ENCODE results near the gene RNASEH2A. TPM values are rescaled to one million over a fixed set of nuclear protein-coding genes. Genes with fewer than 3 reads are reported as not detected.
A peak's percentile ranks its signal among the peaks of the same experiment; 100 is the strongest.

Gene RNASEH2A
- total RNA-seq, 2 donors from 2014 or later = 8.8 to 44.8 TPM

GRCh38 chr19:12778017-12778904, 28.1 kb upstream of the RNASEH2A start:
- H3K9ac ChIP-seq (ENCODE audit: low read depth in 2 of 2, low read length in 2 of 2) = peak overlapping the region; percentile 84 to 93
- H3K4me3 ChIP-seq = peak overlapping the region; percentile 60
- peak; percentile 74 for DNase-seq
- H3K27me3 ChIP-seq = no peaks in the 10 kb centered on the region
- peaks cover 9% of the 10 kb centered on the region for H3K4me1 ChIP-seq
- peak overlapping the region; percentile 91 for H3K27ac ChIP-seq
- intact Hi-C loops (cut with DNase I) = no loop called here
- TF ChIP-seq, protein P1, sequence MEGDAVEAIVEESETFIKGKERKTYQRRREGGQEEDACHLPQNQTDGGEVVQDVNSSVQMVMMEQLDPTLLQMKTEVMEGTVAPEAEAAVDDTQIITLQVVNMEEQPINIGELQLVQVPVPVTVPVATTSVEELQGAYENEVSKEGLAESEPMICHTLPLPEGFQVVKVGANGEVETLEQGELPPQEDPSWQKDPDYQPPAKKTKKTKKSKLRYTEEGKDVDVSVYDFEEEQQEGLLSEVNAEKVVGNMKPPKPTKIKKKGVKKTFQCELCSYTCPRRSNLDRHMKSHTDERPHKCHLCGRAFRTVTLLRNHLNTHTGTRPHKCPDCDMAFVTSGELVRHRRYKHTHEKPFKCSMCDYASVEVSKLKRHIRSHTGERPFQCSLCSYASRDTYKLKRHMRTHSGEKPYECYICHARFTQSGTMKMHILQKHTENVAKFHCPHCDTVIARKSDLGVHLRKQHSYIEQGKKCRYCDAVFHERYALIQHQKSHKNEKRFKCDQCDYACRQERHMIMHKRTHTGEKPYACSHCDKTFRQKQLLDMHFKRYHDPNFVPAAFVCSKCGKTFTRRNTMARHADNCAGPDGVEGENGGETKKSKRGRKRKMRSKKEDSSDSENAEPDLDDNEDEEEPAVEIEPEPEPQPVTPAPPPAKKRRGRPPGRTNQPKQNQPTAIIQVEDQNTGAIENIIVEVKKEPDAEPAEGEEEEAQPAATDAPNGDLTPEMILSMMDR (IDR thresholded peaks at IDR 0.05) = no peak
- H3K9me3 ChIP-seq = no peaks in the 10 kb centered on the region
- no peaks in the 10 kb centered on the region for H3K36me3 ChIP-seq

DNA sequence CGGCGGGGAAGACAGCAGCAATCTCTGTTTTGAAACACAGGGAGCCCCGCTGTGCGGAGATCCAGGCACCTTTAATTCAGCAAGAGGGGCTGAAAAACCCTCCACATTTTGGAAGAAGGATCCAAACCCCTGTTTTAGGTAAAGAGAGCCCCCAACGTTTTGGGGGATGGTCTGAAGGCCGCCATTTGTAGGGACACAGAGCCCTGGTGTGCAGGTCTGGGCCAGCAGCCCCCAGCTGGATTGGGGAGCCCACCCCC, 27.6 kb upstream of the RNASEH2A start:
- intact Hi-C loops (cut with DNase I) = no loop called here
- TF ChIP-seq, protein P1 (IDR thresholded peaks at IDR 0.05) = no peak
- Histone ChIP-seq H3K4me1 (peaks cover 14% of the 10 kb centered on the region), H3K9me3 (no peaks in the 10 kb centered on the region), H3K27me3 (no peaks in the 10 kb centered on the region), H3K36me3 (no peaks in the 10 kb centered on the region), H3K9ac (ENCODE audit: low read depth in 2 of 2, low read length in 2 of 2) (peak overlapping the region; percentile 84 to 93), H3K4me3 (no peak overlapping the region), H3K27ac (peak overlapping the region; percentile 91)
- no peak for DNase-seq

DNA sequence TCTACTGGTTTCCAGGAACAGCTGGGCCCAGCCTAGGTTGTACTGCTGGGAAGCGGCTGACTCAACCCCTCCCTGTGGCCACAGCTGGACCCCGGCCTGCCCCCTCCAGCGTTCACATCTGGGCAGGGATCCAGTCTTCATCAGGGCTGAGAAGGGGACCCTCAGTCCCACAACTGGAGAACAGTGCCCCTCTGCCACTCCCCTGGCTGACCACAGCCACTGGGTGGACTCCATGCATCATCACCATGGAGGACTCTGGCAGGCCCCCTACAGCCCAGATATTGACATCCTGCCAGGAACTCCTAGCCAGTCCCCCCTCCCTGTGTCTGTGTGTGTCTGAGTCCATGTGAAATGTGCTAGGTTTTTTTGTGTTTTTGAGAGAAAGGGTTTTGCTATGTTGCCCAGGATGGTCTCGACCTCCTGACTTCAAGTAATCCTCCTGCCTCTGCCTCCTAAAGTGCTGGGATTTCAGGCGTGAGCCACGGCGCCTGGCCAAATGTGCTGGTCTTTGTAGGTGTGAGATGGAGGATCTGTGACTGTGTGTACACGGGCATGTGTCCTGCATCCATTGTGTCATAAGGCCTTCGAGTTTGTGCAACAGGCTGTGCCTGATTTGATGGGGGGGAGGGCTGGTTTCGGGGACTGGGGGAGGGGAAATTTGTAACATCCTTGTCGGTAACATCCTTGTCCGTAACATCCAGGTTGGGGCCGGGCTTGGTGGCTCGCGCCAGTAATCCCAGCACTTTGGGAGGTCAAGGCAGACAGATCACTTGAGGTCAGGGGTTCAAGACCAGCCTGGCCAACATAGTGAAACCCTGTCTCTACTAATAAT, 27.0 kb upstream of the RNASEH2A start:
- TF ChIP-seq, protein P1 (IDR thresholded peaks at IDR 0.05) = no peak
- Histone ChIP-seq H3K36me3 (no peaks in the 10 kb centered on the region), H3K4me3 (no peak overlapping the region), H3K27ac (peak overlapping the region; percentile 91), H3K9me3 (no peaks in the 10 kb centered on the region), H3K9ac (ENCODE audit: low read depth in 2 of 2, low read length in 2 of 2) (peak overlapping the region; percentile 84 to 93), H3K4me1 (peaks cover 16% of the 10 kb centered on the region), H3K27me3 (no peaks in the 10 kb centered on the region)
- peak; percentile 51 for DNase-seq
- intact Hi-C loops (cut with DNase I) = no loop called here

DNA sequence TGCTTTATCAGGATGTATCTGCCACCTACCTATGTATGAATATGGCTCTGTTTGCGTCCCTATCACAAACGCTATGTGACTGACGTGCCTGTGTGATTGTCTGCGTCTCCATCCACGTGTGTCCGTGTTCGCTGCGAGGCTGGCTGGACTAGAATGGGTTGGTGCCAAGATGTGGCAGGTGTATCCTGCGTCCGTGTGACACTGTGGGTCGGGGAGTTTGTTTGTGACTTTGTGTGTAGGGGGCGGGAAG, 24.3 kb upstream of the RNASEH2A start:
- TF ChIP-seq, protein P1 (IDR thresholded peaks at IDR 0.05) = no peak
- Histone ChIP-seq H3K4me3 (peak overlapping the region; percentile 42), H3K9ac (ENCODE audit: low read depth in 2 of 2, low read length in 2 of 2) (peak overlapping the region; percentile 41 to 65)

GRCh38 chr19:12782424-12783290, 23.7 kb upstream of the RNASEH2A start:
- Histone ChIP-seq H3K36me3 (no peaks in the 10 kb centered on the region), H3K9ac (ENCODE audit: low read depth in 2 of 2, low read length in 2 of 2) (peak overlapping the region; percentile 41 to 65), H3K27ac (peak overlapping the region; percentile 100), H3K4me3 (peak overlapping the region; percentile 42), H3K9me3 (no peaks in the 10 kb centered on the region), H3K27me3 (no peaks in the 10 kb centered on the region), H3K4me1 (peaks cover 32% of the 10 kb centered on the region)
- intact Hi-C loops (cut with DNase I) = no loop called here
- peak; percentile 84 for DNase-seq
- TF ChIP-seq, protein P1 (IDR thresholded peaks at IDR 0.05) = no peak

More for the DNA sequence above, 24.3 kb upstream of the RNASEH2A start:
- no peak for DNase-seq
- Histone ChIP-seq H3K27ac (peak overlapping the region; percentile 100), H3K4me1 (peaks cover 31% of the 10 kb centered on the region), H3K36me3 (no peaks in the 10 kb centered on the region), H3K27me3 (no peaks in the 10 kb centered on the region), H3K9me3 (no peaks in the 10 kb centered on the region)
- intact Hi-C loops (cut with DNase I) = no loop called here

Data from colonic mucosa (tissue), 4 donors.